ENCODE results near the gene PNMA1.
"Not testable (repeated sequence)": the region's sequence is repeated elsewhere in the genome, so short reads cannot be mapped to it uniquely, and the experiment has no call there.

The PNMA1 gene

GRCh38 chr14:73712540-73713180 is 1.5 kb downstream of the PNMA1 start:
- DNase-seq (ENCODE audit: low spot score), result peak; percentile 75
- no peak for TF ChIP-seq CTCF (IDR thresholded peaks at IDR 0.05; ENCODE audit: extremely low read depth, missing control alignments)

GRCh38 chr14:73712071-73712506 is 2.1 kb downstream of the PNMA1 start:
- no peak for DNase-seq (ENCODE audit: low spot score)

GRCh38 chr14:73710737-73711136 is 3.4 kb downstream of the PNMA1 start:
- no peak for TF ChIP-seq CTCF (IDR thresholded peaks at IDR 0.05; ENCODE audit: extremely low read depth, missing control alignments)
- DNase-seq (ENCODE audit: low spot score), result no peak

More at GRCh38 chr14:73712071-73712506, 2.1 kb downstream of the PNMA1 start:
- no peak for TF ChIP-seq CTCF (IDR thresholded peaks at IDR 0.05; ENCODE audit: extremely low read depth, missing control alignments)

GRCh38 chr14:73709904-73710469 is 4.2 kb downstream of the PNMA1 start:
- DNase-seq (ENCODE audit: low spot score), result no peak
- no peak for TF ChIP-seq CTCF (IDR thresholded peaks at IDR 0.05; ENCODE audit: extremely low read depth, missing control alignments)

GRCh38 chr14:73708076-73708475 is 6.1 kb downstream of the PNMA1 start:
- DNase-seq (ENCODE audit: low spot score), result not testable (repeated sequence)

GRCh38 chr14:73700325-73700724 is 13.9 kb downstream of the PNMA1 start:
- no peak for DNase-seq (ENCODE audit: low spot score)
- no peak for TF ChIP-seq CTCF (IDR thresholded peaks at IDR 0.05; ENCODE audit: extremely low read depth, missing control alignments)

GRCh38 chr14:73696466-73697400 is 17.5 kb downstream of the PNMA1 start:
- peak; percentile 65 for DNase-seq (ENCODE audit: low spot score)
- TF ChIP-seq CTCF (IDR thresholded peaks at IDR 0.05; ENCODE audit: extremely low read depth, missing control alignments), result no peak

Data from GM20000 (cell line).